Thoracic aorta (tissue), 2 donors: Measurements from ENCODE around the gene VWA5B2. TPM values are rescaled to one million over a fixed set of nuclear protein-coding genes. Genes with fewer than 3 reads are reported as not detected.

Source experiments
- ATAC-seq: fragments of 150-250 bp; one replicate; pipeline ENCODE4 v1.8.0; 2017; ENCODE audit warnings: low read depth; ENCODE audit not compliant: insufficient number of reproducible peaks, low FRiP score
- DNase-seq: peaks from one replicate; pipeline ENCODE4 v3.0.0-alpha.2; 2020; ENCODE audit warnings: low spot score
- H3K27ac ChIP-seq, 2 donors: fragments of 200-600 bp; sonication (generic); 1 replicate in 1 of 2; 2 replicates in 1 of 2; pipeline ENCODE4 v1.5.1; 2016; ENCODE audit warnings: mild to moderate bottlenecking in 2 of 2, moderate library complexity in 2 of 2
- H3K27me3 ChIP-seq: fragments of 200-600 bp; sonication (generic); replicated peaks from 2 replicates; pipeline ENCODE4 v1.6.0; 2016; ENCODE audit warnings: mild to moderate bottlenecking; ENCODE audit not compliant: insufficient read depth
- H3K36me3 ChIP-seq: fragments of 200-600 bp; sonication (generic); one replicate; pipeline ENCODE4 v1.5.1; 2016
- H3K4me1 ChIP-seq, 2 donors: fragments of 200-600 bp; sonication (generic); 1 replicate in 1 of 2; 2 replicates in 1 of 2; pipeline versions ENCODE4 v1.5.1 to v1.6.0; 2016; ENCODE audit warnings: low read depth in 2 of 2, mild to moderate bottlenecking in 1 of 2; ENCODE audit not compliant: control insufficient read depth in 1 of 2
- H3K4me3 ChIP-seq: fragments of 200-600 bp; sonication (generic); 2 replicates; pipeline ENCODE4 v1.5.1; 2016; ENCODE audit warnings: mild to moderate bottlenecking
- H3K9me3 ChIP-seq: fragments of 200-600 bp; sonication (generic); 2 replicates; pipeline ENCODE4 v1.5.1; 2016
- CTCF ChIP-seq: fragments of 200-600 bp; sonication (generic); IDR thresholded peaks from one replicate; pipeline ENCODE4 v1.5.1; 2019; ENCODE audit warnings: antibody characterized with exemption
- total RNA-seq, 2 donors: library from RNA; depleted of rRNA; stranded (reverse); fragments of >200 nt; gene quantifications; one replicate each; pipeline versions ENCODE4 v1.1.0 to v1.2.3, GENCODE V29; 2016

VWA5B2 gene
- total RNA-seq, 2 donors from 2014 or later: not detected

DNA sequence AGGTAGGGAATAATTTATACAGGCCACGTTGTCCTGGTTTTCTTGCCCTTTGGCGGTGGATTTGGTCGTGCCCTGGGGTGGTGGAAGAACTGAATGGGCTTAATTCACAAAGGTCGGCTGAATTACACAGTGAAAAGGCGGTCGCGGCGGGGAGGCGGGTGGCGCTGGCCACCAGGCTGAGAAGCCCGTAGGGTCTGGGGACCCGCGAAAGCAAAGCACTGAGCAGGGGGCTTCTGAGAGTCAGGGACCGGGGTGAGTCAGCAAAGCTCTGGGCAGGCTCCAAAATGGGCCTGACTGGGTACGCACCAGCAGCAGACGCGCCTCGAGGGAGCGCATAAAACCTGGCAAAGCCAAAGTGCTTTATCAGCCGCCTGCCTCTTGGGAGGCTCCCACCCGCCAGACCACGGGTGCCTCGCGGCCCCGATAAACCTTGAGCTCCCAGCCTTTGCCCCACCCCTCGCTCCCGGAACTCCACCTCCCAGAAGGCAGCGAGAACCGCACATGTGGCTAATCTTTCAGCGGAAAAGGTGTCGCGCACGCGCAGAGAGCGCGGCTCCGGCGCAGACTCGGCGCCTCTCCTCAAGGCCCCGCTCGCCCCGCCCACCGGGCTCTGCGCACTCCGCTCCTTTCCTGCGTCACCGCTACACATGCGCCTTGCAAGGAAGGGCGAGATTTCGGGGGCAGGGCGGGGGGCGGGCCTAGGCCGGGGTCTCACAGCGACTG lies 43.8 kb upstream of the VWA5B2 start:
- peaks cover 61% of the 10 kb centered on the region for H3K36me3 ChIP-seq
- H3K9me3 ChIP-seq: no peaks in the 10 kb centered on the region
- DNase-seq (peak; percentile 96), ATAC-seq (peak; percentile 94)
- H3K4me3 ChIP-seq: peak overlapping the region; percentile 87
- H3K27me3 ChIP-seq: no peaks in the 10 kb centered on the region
- peak overlapping the region; percentile 71 to 82 for H3K27ac ChIP-seq
- peaks cover 10 to 24% of the 10 kb centered on the region in 2 donors for H3K4me1 ChIP-seq
- TF ChIP-seq CTCF: no peak

DNA sequence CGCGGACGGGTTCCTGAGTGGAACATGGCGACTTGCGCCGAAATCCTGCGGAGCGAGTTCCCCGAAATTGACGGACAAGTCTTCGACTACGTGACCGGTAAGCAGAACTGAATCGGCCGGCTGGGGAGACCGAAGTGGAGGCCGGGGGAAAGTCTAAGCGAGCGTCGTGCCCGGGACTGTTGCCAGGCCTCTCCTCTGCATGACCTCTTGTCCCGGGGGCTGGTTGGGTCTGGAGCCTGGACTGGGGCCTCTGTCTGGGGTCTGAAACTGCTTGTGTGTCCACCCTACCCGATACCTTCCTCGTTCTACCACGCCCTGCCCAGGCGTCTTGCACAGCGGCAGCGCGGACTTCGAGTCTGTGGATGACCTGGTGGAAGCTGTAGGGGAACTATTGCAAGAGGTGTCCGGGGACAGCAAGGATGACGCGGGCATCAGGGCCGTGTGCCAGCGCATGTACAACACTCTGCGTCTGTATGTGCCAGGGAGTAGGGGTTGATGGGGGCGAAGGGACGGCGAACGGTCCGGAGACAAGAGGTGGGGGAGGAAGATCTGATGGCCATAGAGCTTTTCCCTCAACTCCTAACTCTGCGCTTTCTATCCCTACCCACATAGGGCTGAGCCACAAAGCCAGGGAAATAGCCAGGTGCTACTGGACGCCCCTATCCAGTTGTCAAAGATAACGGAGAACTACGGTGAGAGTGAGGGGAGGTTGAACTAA lies 43.0 kb upstream of the VWA5B2 start, which contains the start of gene ABCF3:
TSS of gene ABCF3 (plus strand) at position 16 of the 718 bp plus-strand sequence. CDS start at position 25, 9 bp downstream.
- Histone ChIP-seq H3K4me3 (peak within 1 kb of the TSS; percentile 87), H3K36me3 (peaks cover 61% of the 10 kb centered on the region), H3K4me1 (peaks cover 10 to 24% of the 10 kb centered on the region in 2 donors), H3K27me3 (no peaks in the 10 kb centered on the region), H3K9me3 (no peaks in the 10 kb centered on the region), H3K27ac (peak within 1 kb of the TSS; percentile 71 to 82)
- peak; percentile 44 for ATAC-seq
- DNase-seq: no peak
- no peak for TF ChIP-seq CTCF

DNA sequence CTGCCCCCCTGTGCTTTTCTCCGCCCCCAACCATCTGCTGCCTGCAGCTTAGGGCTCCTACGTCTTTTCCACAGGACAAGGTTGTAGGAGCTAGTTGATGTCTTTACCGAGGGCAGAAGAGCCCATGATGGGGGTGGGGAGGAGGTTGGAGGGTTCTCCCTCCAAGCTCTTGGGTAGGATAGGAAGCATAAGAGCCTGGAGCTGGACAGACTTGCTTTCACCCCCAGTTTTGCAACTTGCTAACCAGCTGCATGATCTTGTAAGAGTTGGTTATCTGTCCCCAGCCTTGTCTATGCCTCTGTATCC lies 42.5 kb upstream of the VWA5B2 start:
- peak overlapping the region; percentile 87 for H3K4me3 ChIP-seq
- ATAC-seq: no peak
- H3K27me3 ChIP-seq: no peaks in the 10 kb centered on the region
- H3K4me1 ChIP-seq: peaks cover 10 to 24% of the 10 kb centered on the region in 2 donors
- peaks cover 61% of the 10 kb centered on the region for H3K36me3 ChIP-seq
- DNase-seq: no peak
- no peak for TF ChIP-seq CTCF
- H3K9me3 ChIP-seq: no peaks in the 10 kb centered on the region
- H3K27ac ChIP-seq: peak overlapping the region in 1 of 2 donors; percentile 71

GRCh38 chr3:184188080-184188479 lies 41.3 kb upstream of the VWA5B2 start:
- H3K27me3 ChIP-seq: no peaks in the 10 kb centered on the region
- TF ChIP-seq CTCF: no peak
- peaks cover 10 to 24% of the 10 kb centered on the region in 2 donors for H3K4me1 ChIP-seq
- H3K36me3 ChIP-seq: peaks cover 60% of the 10 kb centered on the region
- DNase-seq: no peak
- no peaks in the 10 kb centered on the region for H3K9me3 ChIP-seq
- ATAC-seq: no peak
- H3K27ac ChIP-seq: no peak overlapping the region
- no peak overlapping the region for H3K4me3 ChIP-seq

- peaks cover 62% of the 10 kb centered on the region for H3K36me3 ChIP-seq
- H3K4me3 ChIP-seq: no peak overlapping the region
- no peak overlapping the region for H3K27ac ChIP-seq
- DNase-seq: no peak
- no peaks in the 10 kb centered on the region for H3K9me3 ChIP-seq
- peaks cover 10 to 24% of the 10 kb centered on the region in 2 donors for H3K4me1 ChIP-seq
- no peak for ATAC-seq
- TF ChIP-seq CTCF: no peak
- no peaks in the 10 kb centered on the region for H3K27me3 ChIP-seq
These were observed 40.0 kb upstream of the VWA5B2 start for GRCh38 chr3:184189421-184189820.
